C4-2B (cell line): Measurements from ENCODE around the gene NEK1.
"Not testable (repeated sequence)": the region's sequence is repeated elsewhere in the genome, so short reads cannot be mapped to it uniquely, and the experiment has no call there.

Source experiments
- H3K27ac ChIP-seq: fragments of 450-650 bp; 2 replicates; pipeline ENCODE4 v1.5.1; 2017
- CTCF ChIP-seq: fragments of 450-650 bp; conservative IDR thresholded peaks from 2 replicates; pipeline ENCODE4 v1.5.1; 2017; ENCODE audit warnings: mild to moderate bottlenecking
- ZFX ChIP-seq: fragments of 450-650 bp; IDR thresholded peaks from 2 replicates; pipeline ENCODE4 v1.6.1; 2017

Gene NEK1

DNA sequence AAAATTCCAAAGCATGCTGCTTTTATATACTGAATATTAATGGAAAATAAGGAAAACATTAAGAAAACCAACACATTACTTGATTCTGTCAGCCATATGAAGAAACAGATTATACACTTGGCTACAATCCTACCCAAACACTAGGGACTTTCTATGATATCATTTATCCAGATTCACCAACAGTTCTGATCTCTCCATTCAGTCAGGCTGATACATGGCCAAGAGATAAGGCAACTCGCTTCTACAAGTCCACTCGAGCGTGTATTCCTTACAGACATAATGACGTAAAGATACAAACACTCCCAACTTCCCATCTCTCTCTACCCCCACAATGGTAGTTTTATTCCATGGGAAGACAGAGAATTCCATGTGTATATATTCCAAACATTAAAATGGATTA lies 44.5 kb downstream of the NEK1 start:
- TF ChIP-seq ZFX (no peak), CTCF (no peak)
- no peak overlapping the region for H3K27ac ChIP-seq

GRCh38 chr4:169566021-169566818 lies 46.2 kb downstream of the NEK1 start:
- peak; percentile 85 for TF ChIP-seq CTCF
- no peak for TF ChIP-seq ZFX
- H3K27ac ChIP-seq, result no peak overlapping the region

- TF ChIP-seq ZFX, result no peak
- no peak for TF ChIP-seq CTCF
- H3K27ac ChIP-seq, result no peak overlapping the region
These were observed 46.8 kb downstream of the NEK1 start for GRCh38 chr4:169565606-169566005.

DNA sequence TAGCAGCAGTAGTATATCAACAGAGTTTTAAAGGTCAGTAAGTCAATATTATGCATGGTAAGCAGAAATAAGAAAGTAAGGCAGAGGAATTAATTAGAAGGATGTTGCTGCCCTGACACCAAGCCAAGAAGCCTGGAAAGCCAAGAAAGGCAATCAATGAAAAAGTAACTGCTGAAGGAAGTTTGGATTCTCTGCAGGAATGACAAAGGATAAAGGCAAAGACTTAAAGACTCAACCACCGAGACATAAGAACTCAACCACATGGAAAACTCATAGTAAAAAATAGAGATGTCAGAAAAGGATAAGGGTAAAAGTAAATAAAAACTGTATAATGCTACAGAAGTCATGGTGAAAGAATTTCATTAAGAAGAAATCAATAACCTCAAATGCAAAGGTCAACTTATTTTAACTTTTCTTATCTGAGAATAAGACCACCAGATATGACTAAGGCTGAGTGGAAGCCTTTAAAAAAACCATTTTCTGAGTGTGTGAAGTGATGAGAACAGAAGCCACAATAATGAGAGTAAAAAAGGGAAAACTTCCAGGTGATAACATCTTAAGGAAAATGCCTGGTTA lies 55.2 kb downstream of the NEK1 start:
- TF ChIP-seq ZFX, result no peak
- TF ChIP-seq CTCF, result no peak
- no peak overlapping the region for H3K27ac ChIP-seq

DNA sequence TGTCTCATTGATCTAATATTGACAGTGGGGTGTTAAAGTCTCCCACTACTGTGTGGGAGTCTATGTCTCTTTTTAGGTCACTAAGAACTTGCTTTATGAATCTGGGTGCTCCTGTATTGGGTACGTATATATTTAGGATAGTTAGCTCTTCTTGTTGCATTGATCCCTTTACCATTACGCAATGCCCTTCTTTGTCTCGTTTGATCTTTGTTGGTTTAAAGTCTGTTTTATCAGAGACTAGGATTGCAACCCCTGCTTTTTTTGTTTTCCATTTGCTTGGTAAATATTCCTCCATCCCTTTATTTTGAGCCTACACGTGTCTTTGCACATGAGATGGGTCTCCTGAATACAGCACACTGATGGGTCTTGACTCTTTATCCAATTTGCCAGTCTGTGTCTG lies 65.8 kb downstream of the NEK1 start:
- H3K27ac ChIP-seq, result not testable (repeated sequence)

GRCh38 chr4:169540774-169541173 lies 71.6 kb downstream of the NEK1 start:
- TF ChIP-seq ZFX, result no peak
- no peak for TF ChIP-seq CTCF
- no peak overlapping the region for H3K27ac ChIP-seq

GRCh38 chr4:169530048-169530447 lies 82.3 kb downstream of the NEK1 start:
- no peak overlapping the region for H3K27ac ChIP-seq
- TF ChIP-seq ZFX, result no peak
- no peak for TF ChIP-seq CTCF

- no peak overlapping the region for H3K27ac ChIP-seq
- TF ChIP-seq CTCF (no peak), ZFX (no peak)
These were observed 88.6 kb downstream of the NEK1 start for GRCh38 chr4:169523796-169524195.
